Body of pancreas (tissue), 4 donors: ENCODE measurements around the gene SELENOF.

ENCODE experiments used
- POLR2A ChIP-seq, 3 donors: fragments of 450-650 bp; IDR thresholded peaks; one replicate each; pipeline ENCODE4 v1.6.1; 2016; ENCODE audit warnings: antibody characterized with exemption in 3 of 3, mild to moderate bottlenecking in 2 of 3
- TF ChIP-seq, protein P1 (sequence below), 7 experiments: fragments of 450-650 bp in 4 of 7; fragments of 200-600 bp in 3 of 7; sonication (generic) in 3 of 7; IDR thresholded peaks; one replicate each; pipeline ENCODE4 v1.5.1; 2016 to 2019; ENCODE audit warnings: antibody characterized with exemption in 7 of 7

DNA sequence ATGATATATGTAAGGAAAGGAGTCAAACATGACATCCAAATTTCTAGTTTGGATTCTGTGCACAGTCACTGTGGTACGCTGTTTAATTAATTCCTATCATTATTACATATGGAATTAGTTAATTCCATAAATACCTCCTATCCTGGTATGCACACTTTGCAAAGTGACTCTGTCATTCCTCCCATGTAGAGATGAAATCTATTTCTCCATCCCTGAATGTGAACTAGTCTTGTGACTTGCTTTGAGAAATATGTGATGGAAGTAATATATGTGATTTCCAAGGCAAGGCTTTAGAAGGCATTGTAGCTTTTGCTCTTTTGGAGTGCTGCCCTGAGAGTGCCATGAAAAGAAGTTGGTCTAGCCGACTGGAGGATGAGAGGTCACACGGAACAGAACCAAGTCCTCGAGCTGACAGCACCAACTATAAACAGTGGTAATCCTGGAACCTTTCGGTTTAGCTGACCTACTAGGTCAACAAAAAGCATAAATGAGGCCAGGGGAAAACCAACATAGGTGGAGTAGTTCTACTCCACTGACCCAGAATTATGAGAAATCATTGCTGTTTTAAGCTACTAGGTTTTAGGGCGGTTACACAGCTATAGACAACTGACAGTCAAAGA is 1.5 kb downstream of the SELENOF start:
- TF ChIP-seq, protein P1, sequence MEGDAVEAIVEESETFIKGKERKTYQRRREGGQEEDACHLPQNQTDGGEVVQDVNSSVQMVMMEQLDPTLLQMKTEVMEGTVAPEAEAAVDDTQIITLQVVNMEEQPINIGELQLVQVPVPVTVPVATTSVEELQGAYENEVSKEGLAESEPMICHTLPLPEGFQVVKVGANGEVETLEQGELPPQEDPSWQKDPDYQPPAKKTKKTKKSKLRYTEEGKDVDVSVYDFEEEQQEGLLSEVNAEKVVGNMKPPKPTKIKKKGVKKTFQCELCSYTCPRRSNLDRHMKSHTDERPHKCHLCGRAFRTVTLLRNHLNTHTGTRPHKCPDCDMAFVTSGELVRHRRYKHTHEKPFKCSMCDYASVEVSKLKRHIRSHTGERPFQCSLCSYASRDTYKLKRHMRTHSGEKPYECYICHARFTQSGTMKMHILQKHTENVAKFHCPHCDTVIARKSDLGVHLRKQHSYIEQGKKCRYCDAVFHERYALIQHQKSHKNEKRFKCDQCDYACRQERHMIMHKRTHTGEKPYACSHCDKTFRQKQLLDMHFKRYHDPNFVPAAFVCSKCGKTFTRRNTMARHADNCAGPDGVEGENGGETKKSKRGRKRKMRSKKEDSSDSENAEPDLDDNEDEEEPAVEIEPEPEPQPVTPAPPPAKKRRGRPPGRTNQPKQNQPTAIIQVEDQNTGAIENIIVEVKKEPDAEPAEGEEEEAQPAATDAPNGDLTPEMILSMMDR (IDR thresholded peaks at IDR 0.05): no peak
- no peak for TF ChIP-seq POLR2A (IDR thresholded peaks at IDR 0.05)
